Measurements from ENCODE around the gene ITPR2.
"Not testable (repeated sequence)": the region's sequence is repeated elsewhere in the genome, so short reads cannot be mapped to it uniquely, and the experiment has no call there.

DNA sequence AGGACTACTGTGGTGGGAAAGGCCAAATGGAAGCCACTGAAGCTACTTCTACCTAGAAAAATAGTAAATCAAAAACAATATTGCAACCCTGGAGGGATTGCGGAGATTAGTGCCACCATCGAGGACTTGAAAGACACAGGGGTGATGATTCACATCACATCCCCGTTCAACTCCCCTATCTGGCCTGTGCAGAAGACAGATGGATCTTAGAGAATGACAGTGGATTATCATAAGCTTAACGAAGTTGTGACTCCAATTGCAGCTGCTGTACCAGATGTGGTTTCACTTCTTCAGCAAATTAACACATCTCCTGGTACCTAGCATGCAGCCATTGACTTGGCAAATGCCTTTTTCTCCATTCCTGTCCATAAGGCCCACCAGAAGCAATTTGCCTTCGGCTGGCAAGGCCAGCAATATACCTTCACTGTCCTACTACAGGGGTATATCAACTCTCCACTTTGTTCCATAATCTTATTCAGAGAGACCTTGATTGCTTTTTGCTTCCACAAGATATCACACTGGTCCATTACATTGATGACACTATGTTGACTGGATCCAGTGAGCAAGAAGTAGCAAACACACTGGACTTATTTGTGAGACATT lies 54.7 kb downstream of the ITPR2 start:
- TF ChIP-seq, protein P1, sequence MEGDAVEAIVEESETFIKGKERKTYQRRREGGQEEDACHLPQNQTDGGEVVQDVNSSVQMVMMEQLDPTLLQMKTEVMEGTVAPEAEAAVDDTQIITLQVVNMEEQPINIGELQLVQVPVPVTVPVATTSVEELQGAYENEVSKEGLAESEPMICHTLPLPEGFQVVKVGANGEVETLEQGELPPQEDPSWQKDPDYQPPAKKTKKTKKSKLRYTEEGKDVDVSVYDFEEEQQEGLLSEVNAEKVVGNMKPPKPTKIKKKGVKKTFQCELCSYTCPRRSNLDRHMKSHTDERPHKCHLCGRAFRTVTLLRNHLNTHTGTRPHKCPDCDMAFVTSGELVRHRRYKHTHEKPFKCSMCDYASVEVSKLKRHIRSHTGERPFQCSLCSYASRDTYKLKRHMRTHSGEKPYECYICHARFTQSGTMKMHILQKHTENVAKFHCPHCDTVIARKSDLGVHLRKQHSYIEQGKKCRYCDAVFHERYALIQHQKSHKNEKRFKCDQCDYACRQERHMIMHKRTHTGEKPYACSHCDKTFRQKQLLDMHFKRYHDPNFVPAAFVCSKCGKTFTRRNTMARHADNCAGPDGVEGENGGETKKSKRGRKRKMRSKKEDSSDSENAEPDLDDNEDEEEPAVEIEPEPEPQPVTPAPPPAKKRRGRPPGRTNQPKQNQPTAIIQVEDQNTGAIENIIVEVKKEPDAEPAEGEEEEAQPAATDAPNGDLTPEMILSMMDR (IDR thresholded peaks at IDR 0.05), result not testable (repeated sequence)
- TF ChIP-seq POLR2A (IDR thresholded peaks at IDR 0.05), result not testable (repeated sequence)

Measured in adrenal gland (tissue), 5 donors.